ENCODE measurements around the gene TBC1D2B. TPM values are rescaled to one million over a fixed set of nuclear protein-coding genes. Genes with fewer than 3 reads are reported as not detected.

Gene TBC1D2B
- total and polyA plus RNA-seq, 2 experiments from 2014 or later = 6.5 to 16.5 TPM

GRCh38 chr15:77985931-77986480 lies 91.5 kb downstream of the TBC1D2B start:
- Histone ChIP-seq H3K27ac (no peak overlapping the region), H3K4me1 (ENCODE audit: low read depth) (peaks cover 11% of the 10 kb centered on the region), H3K9me3 (ENCODE audit: low read depth) (no peaks in the 10 kb centered on the region), H3K4me3 (no peak overlapping the region), H3K27me3 (no peaks in the 10 kb centered on the region), H3K36me3 (no peaks in the 10 kb centered on the region)
- DNase-seq (ENCODE audit: low read depth in 1 of 2, low spot score in 1 of 2) = no peak
- TF ChIP-seq, protein P1, sequence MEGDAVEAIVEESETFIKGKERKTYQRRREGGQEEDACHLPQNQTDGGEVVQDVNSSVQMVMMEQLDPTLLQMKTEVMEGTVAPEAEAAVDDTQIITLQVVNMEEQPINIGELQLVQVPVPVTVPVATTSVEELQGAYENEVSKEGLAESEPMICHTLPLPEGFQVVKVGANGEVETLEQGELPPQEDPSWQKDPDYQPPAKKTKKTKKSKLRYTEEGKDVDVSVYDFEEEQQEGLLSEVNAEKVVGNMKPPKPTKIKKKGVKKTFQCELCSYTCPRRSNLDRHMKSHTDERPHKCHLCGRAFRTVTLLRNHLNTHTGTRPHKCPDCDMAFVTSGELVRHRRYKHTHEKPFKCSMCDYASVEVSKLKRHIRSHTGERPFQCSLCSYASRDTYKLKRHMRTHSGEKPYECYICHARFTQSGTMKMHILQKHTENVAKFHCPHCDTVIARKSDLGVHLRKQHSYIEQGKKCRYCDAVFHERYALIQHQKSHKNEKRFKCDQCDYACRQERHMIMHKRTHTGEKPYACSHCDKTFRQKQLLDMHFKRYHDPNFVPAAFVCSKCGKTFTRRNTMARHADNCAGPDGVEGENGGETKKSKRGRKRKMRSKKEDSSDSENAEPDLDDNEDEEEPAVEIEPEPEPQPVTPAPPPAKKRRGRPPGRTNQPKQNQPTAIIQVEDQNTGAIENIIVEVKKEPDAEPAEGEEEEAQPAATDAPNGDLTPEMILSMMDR (IDR thresholded peaks at IDR 0.05; ENCODE audit: low read depth, low read length) = no peak

- Histone ChIP-seq H3K4me3 (no peak overlapping the region), H3K27me3 (no peaks in the 10 kb centered on the region), H3K36me3 (no peaks in the 10 kb centered on the region), H3K4me1 (ENCODE audit: low read depth) (peaks cover 4% of the 10 kb centered on the region), H3K27ac (no peak overlapping the region), H3K9me3 (ENCODE audit: low read depth) (no peaks in the 10 kb centered on the region)
- DNase-seq (ENCODE audit: low read depth in 1 of 2, low spot score in 1 of 2) = no peak
- TF ChIP-seq, protein P1 (IDR thresholded peaks at IDR 0.05; ENCODE audit: low read depth, low read length) = no peak
Measured at GRCh38 chr15:77985031-77985930, 92.2 kb downstream of the TBC1D2B start.

DNA sequence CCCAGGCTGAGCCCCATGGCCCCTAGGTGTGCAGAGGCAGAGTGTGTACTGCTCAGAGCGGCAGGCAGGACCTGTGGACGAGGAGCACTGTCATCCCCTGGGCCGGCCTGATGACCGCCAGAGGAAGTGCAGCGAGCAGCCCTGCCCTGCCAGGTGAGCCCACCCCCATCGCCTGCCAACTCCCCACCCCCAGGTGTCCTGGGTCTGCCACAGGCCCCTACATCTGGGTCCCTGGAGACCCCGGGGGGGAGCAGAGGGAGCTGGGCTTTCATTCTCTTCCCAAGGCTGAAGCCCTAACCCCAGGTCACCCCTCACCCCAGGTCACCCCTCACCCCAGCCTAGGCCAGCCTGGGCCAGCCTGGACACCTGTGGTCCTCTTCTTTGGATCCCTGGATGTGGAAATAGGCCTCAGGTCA lies 93.1 kb downstream of the TBC1D2B start:
- H3K4me1 ChIP-seq (ENCODE audit: low read depth) = no peaks in the 10 kb centered on the region
- no peak overlapping the region for H3K4me3 ChIP-seq
- no peak for DNase-seq (ENCODE audit: low read depth in 1 of 2, low spot score in 1 of 2)
- H3K27ac ChIP-seq = no peak overlapping the region
- no peaks in the 10 kb centered on the region for H3K36me3 ChIP-seq
- no peaks in the 10 kb centered on the region for H3K9me3 ChIP-seq (ENCODE audit: low read depth)
- TF ChIP-seq, protein P1 (IDR thresholded peaks at IDR 0.05; ENCODE audit: low read depth, low read length) = no peak
- H3K27me3 ChIP-seq = no peaks in the 10 kb centered on the region

DNA sequence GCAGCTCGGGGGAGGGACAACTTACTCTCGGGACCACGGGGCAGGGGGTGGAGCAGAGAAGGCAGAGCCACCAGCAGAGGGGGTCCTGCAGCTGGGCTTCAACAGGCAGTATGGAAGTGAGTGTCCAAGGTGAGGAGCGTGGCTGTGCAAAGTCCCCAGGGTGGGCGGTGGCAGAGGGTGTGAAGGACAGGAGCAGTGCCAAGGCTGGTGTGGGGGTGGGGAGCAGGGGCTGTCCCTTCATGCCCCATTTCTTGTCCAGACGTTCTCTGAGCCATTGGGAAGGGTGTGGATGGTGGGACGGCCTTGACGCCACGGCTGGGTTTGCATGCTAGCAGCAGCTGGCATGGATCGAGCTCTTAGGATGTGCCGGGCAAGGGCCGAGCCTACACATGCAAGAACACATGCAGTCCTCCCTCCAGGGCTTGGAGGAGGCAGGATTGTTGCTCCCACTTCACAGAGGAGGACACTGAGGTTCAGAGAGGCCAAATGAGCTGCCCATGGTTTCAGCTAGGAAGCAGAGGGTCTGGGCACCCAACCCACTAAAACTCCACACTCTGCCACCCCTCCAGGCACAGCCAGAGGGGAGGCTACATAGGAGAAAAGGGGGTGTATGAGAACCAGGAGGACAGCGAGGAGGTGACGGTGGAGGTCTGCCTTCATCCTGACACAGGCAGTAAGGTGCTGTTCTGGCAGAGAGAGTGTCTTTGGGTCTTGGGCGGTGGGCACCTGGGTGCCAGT lies 93.6 kb downstream of the TBC1D2B start:
- no peaks in the 10 kb centered on the region for H3K9me3 ChIP-seq (ENCODE audit: low read depth)
- no peak overlapping the region for H3K27ac ChIP-seq
- TF ChIP-seq, protein P1 (IDR thresholded peaks at IDR 0.05; ENCODE audit: low read depth, low read length) = peak; percentile 23
- DNase-seq (ENCODE audit: low read depth in 1 of 2, low spot score in 1 of 2) = no peak
- H3K27me3 ChIP-seq = no peaks in the 10 kb centered on the region
- H3K4me1 ChIP-seq (ENCODE audit: low read depth) = no peaks in the 10 kb centered on the region
- H3K36me3 ChIP-seq = no peaks in the 10 kb centered on the region
- H3K4me3 ChIP-seq = no peak overlapping the region

DNA sequence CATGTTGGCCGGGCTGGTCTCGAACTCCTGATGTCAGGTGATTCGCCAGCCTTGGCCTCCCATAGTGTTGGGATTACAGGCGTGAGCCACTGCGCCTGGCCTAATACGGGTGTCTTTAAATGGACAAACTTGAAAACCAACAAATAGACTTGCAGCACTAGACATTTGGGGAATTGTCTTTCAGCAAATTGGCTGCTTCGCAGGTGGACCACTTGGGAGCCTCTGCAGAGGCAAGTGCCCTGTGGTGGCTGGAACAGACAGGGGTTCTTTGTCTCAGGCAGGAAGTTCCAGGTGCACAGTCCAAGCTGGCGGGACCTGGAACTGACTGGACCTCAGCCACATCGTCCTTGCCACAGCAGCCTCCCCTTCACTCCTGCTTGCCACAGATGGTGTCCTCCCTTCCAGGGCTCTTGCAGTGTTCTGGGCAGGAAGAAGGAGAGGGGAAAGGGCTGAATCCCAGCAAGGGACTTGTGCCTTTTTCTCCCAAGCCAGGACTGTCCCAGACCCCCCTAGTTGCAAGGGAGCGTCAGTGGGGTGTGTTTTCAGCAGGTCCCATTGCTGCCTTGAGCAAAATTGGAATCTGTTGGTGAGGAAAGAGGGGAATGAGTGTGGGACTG lies 94.3 kb downstream of the TBC1D2B start:
- no peak for DNase-seq (ENCODE audit: low read depth in 1 of 2, low spot score in 1 of 2)
- Histone ChIP-seq H3K36me3 (no peaks in the 10 kb centered on the region), H3K4me1 (ENCODE audit: low read depth) (no peaks in the 10 kb centered on the region), H3K27ac (no peak overlapping the region), H3K27me3 (no peaks in the 10 kb centered on the region), H3K4me3 (no peak overlapping the region), H3K9me3 (ENCODE audit: low read depth) (no peaks in the 10 kb centered on the region)
- TF ChIP-seq, protein P1 (IDR thresholded peaks at IDR 0.05; ENCODE audit: low read depth, low read length) = no peak
